HCT116 (cell line): ENCODE results near the gene POM121C.
"Not testable (repeated sequence)": the region's sequence is repeated elsewhere in the genome, so short reads cannot be mapped to it uniquely, and the experiment has no call there.

Experiments
- ATF3 ChIP-seq: IDR thresholded peaks from 2 replicates; pipeline ENCODE4 v1.6.1; 2012
- CEBPB ChIP-seq: IDR thresholded peaks from 2 replicates; pipeline ENCODE4 v1.6.1; 2012; ENCODE audit warnings: low read depth
- CTCF ChIP-seq, 3 experiments: fragments of 200-600 bp in 1 of 3; sonication (generic) in 1 of 3; IDR thresholded peaks in 2 of 3; conservative IDR thresholded peaks in 1 of 3; 2 replicates each; pipeline ENCODE4 v1.5.1; 2012 to 2017; ENCODE audit warnings: low read depth in 2 of 3, low read length in 2 of 3, antibody characterized with exemption in 1 of 3, borderline replicate concordance in 1 of 3, control low read depth in 1 of 3, mild to moderate bottlenecking in 1 of 3, mixed read lengths in 1 of 3, mixed run types in 1 of 3, moderate library complexity in 1 of 3; ENCODE audit not compliant: insufficient read depth in 1 of 3
- EGR1 ChIP-seq: IDR thresholded peaks from 2 replicates; pipeline ENCODE4 v1.6.1; 2012; ENCODE audit warnings: low read depth
- EZH2 ChIP-seq: fragments of 200-600 bp; sonication (generic); IDR thresholded peaks from 2 replicates; pipeline ENCODE4 v1.6.1; 2017; ENCODE audit warnings: antibody characterized with exemption, mixed run types
- FOSL1 ChIP-seq: IDR thresholded peaks from 2 replicates; pipeline ENCODE4 v1.6.1; 2012; ENCODE audit warnings: low read depth
- POLR2A ChIP-seq: IDR thresholded peaks from 2 replicates; pipeline ENCODE4 v1.7.0; 2011; ENCODE audit warnings: borderline replicate concordance; ENCODE audit not compliant: insufficient read depth, insufficient read length; ENCODE audit errors: extremely low read depth
- REST ChIP-seq: IDR thresholded peaks from 2 replicates; pipeline ENCODE4 v1.6.1; 2012; ENCODE audit warnings: low read depth

GRCh38 chr7:75442101-75442464 is 44.0 kb downstream of the POM121C start:
- TF ChIP-seq CEBPB; CTCF (IDR thresholded peaks at IDR 0.05 in 2 of 3, conservative IDR thresholded peaks at IDR 0.05 in 1 of 3; ENCODE audit: borderline replicate concordance in 1 of 3, insufficient read depth in 1 of 3, low read depth in 2 of 3, low read length in 2 of 3); POLR2A; EZH2; FOSL1; EGR1; REST; ATF3: not testable (repeated sequence)
